HFFc6 (cell line): Measurements from ENCODE around the gene INHBC. TPM values are rescaled to one million over a fixed set of nuclear protein-coding genes. Genes with fewer than 3 reads are reported as not detected.
"Not testable (repeated sequence)": the region's sequence is repeated elsewhere in the genome, so short reads cannot be mapped to it uniquely, and the experiment has no call there.

Experiments
- DNase-seq: peaks from one replicate; pipeline ENCODE4 v3.0.0-alpha.2; 2018
- H3K27ac Mint-ChIP-seq: 2 replicates; pipeline ENCODE4 v1.8.0; 2020; ENCODE audit warnings: mild to moderate bottlenecking, mixed read lengths
- H3K27me3 Mint-ChIP-seq: 2 replicates; pipeline ENCODE4 v1.8.0; 2021; ENCODE audit warnings: mild to moderate bottlenecking, moderate library complexity, mixed read lengths; ENCODE audit not compliant: insufficient read depth
- H3K36me3 Mint-ChIP-seq: 2 replicates; pipeline ENCODE4 v1.8.0; 2021; ENCODE audit warnings: low read depth, mixed read lengths
- H3K4me1 Mint-ChIP-seq: 2 replicates; pipeline ENCODE4 v1.8.0; 2020; ENCODE audit warnings: low read depth, mixed read lengths
- H3K4me3 Mint-ChIP-seq: 2 replicates; pipeline ENCODE4 v1.8.0; 2020; ENCODE audit warnings: mild to moderate bottlenecking, moderate library complexity, mixed read lengths
- H3K9me3 Mint-ChIP-seq: 2 replicates; pipeline ENCODE4 v1.8.0; 2020; ENCODE audit warnings: mild to moderate bottlenecking, mixed read lengths
- CTCF ChIP-seq: fragments of 200-600 bp; sonication (generic); IDR thresholded peaks from 2 replicates; pipeline ENCODE4 v1.5.0; 2021; ENCODE audit warnings: antibody characterized with exemption, mild to moderate bottlenecking
- total RNA-seq, 6 experiments: library from RNA; stranded (reverse); fragmentation: NEBNext Ultra II Directional; extraction: Animal tissue kit (Norgen Biotek cat#: 25700); gene quantifications; 2 replicates in 1 of 6; 3 replicates in 5 of 6; pipeline ENCODE4 v1.2.3, GENCODE V29; 2021

The INHBC gene
- total RNA-seq, 6 experiments from 2014 or later: not detected

- Mint-ChIP-seq H3K4me1 (peaks cover 38% of the 10 kb centered on the region), H3K36me3 (peaks cover 45% of the 10 kb centered on the region)
These were observed 44.4 kb upstream of the INHBC start for GRCh38 chr12:57390174-57390573.

GRCh38 chr12:57395121-57395520 is 39.5 kb upstream of the INHBC start:
- peaks cover 10% of the 10 kb centered on the region for H3K4me1 Mint-ChIP-seq
- no peak overlapping the region for H3K27ac Mint-ChIP-seq
- no peak for DNase-seq
- no peaks in the 10 kb centered on the region; the same call in none of the 2 replicates for H3K27me3 Mint-ChIP-seq
- TF ChIP-seq CTCF: no peak
- peaks cover 26% of the 10 kb centered on the region for H3K36me3 Mint-ChIP-seq
- no peaks in the 10 kb centered on the region for H3K9me3 Mint-ChIP-seq
- H3K4me3 Mint-ChIP-seq: no peak overlapping the region

More at GRCh38 chr12:57390174-57390573, 44.4 kb upstream of the INHBC start:
- TF ChIP-seq CTCF: no peak
- Mint-ChIP-seq H3K4me3 (peak overlapping the region; percentile 58), H3K27ac (peak overlapping the region; percentile 94), H3K27me3 (no peaks in the 10 kb centered on the region; the same call in 1 of the 2 replicates), H3K9me3 (no peaks in the 10 kb centered on the region)
- DNase-seq: no peak

- Mint-ChIP-seq H3K4me1 (no peaks in the 10 kb centered on the region), H3K27me3 (no peaks in the 10 kb centered on the region; the same call in none of the 2 replicates), H3K9me3 (no peaks in the 10 kb centered on the region), H3K27ac (no peak overlapping the region), H3K36me3 (peaks cover 10% of the 10 kb centered on the region), H3K4me3 (no peak overlapping the region)
- TF ChIP-seq CTCF: peak; percentile 20; the same call in 1 of the 2 replicates
- no peak for DNase-seq
These were observed 37.1 kb upstream of the INHBC start for GRCh38 chr12:57397441-57397840.

- H3K36me3 Mint-ChIP-seq, H3K4me1 Mint-ChIP-seq, H3K9me3 Mint-ChIP-seq, H3K27me3 Mint-ChIP-seq, H3K4me3 Mint-ChIP-seq, H3K27ac Mint-ChIP-seq, DNase-seq: not testable (repeated sequence)
These were observed 34.7 kb upstream of the INHBC start for GRCh38 chr12:57399718-57400463.

GRCh38 chr12:57401165-57401564 is 33.4 kb upstream of the INHBC start:
- no peaks in the 10 kb centered on the region for H3K9me3 Mint-ChIP-seq
- no peak overlapping the region for H3K27ac Mint-ChIP-seq
- no peaks in the 10 kb centered on the region for H3K36me3 Mint-ChIP-seq
- no peak overlapping the region for H3K4me3 Mint-ChIP-seq
- H3K4me1 Mint-ChIP-seq: no peaks in the 10 kb centered on the region
- DNase-seq: no peak
- TF ChIP-seq CTCF: no peak
- no peaks in the 10 kb centered on the region; the same call in 1 of the 2 replicates for H3K27me3 Mint-ChIP-seq

- DNase-seq, H3K36me3 Mint-ChIP-seq, H3K27ac Mint-ChIP-seq, H3K27me3 Mint-ChIP-seq, H3K4me3 Mint-ChIP-seq, H3K9me3 Mint-ChIP-seq, H3K4me1 Mint-ChIP-seq: not testable (repeated sequence)
These were observed 32.4 kb upstream of the INHBC start for GRCh38 chr12:57402156-57402555.
